IMR-90 (cell line): ENCODE data around the gene ABLIM3. TPM values are rescaled to one million over a fixed set of nuclear protein-coding genes. Genes with fewer than 3 reads are reported as not detected.

ENCODE experiments used
- ATAC-seq: fragments of 200-7000 bp; cut with Tn5 transposase; 2 replicates; pipeline ENCODE4 v1.9.1; 2020; ENCODE audit warnings: low read depth, mild to moderate bottlenecking, moderate library complexity
- BruUV-seq: library from RNA; stranded (reverse); fragments of 400-500 nt; replicated peaks from 2 replicates; lab custom pipeline; 2021; lab: Mats Ljungman, UMichigan
- CTCF ChIA-PET: fragments of 300-600 bp; formaldehyde crosslinking; extraction: SDS; loops from one replicate; lab custom pipeline; 2021; ENCODE audit warnings: antibody characterized with exemption; lab: Yijun Ruan, JAX
- POLR2A ChIA-PET: fragments of 300-600 bp; sonication (Branson Sonifier 250); formaldehyde crosslinking; loops from one replicate; lab custom pipeline; 2022; ENCODE audit warnings: antibody characterized with exemption; ENCODE audit not compliant: unreplicated experiment; lab: Charles Lee
- DNase-seq: peaks from one replicate; pipeline ENCODE4 v3.0.0; 2013
- H2AFZ ChIP-seq: replicated peaks from 2 replicates; pipeline ENCODE3; 2013; ENCODE audit warnings: low read length, mild to moderate bottlenecking; ENCODE audit not compliant: poor library complexity
- H2AK5ac ChIP-seq: 2 replicates; pipeline ENCODE4 v1.6.1; 2013; ENCODE audit warnings: low read depth, low read length, inconsistent platforms
- H2AK9ac ChIP-seq: replicated peaks from 2 replicates; pipeline ENCODE3; 2013; ENCODE audit warnings: mild to moderate bottlenecking, low read depth, low read length, moderate library complexity; ENCODE audit not compliant: poor library complexity
- H2BK120ac ChIP-seq: 2 replicates; pipeline ENCODE4 v1.6.1; 2013; ENCODE audit warnings: low read depth, low read length, inconsistent platforms
- H2BK15ac ChIP-seq: 3 replicates; pipeline ENCODE4 v1.6.1; 2013; ENCODE audit warnings: low read depth, low read length, inconsistent platforms
- H2BK20ac ChIP-seq: 2 replicates; pipeline ENCODE4 v1.6.1; 2013; ENCODE audit warnings: low read depth, mild to moderate bottlenecking, inconsistent platforms, low read length, moderate library complexity
- H2BK5ac ChIP-seq: 2 replicates; pipeline ENCODE4 v1.6.1; 2013; ENCODE audit warnings: mild to moderate bottlenecking, low read depth, low read length, inconsistent platforms; ENCODE audit not compliant: poor library complexity, severe bottlenecking
- H3K14ac ChIP-seq: replicated peaks from 2 replicates; pipeline ENCODE4 v1.6.1; 2013; ENCODE audit warnings: low read depth, low read length, inconsistent platforms
- H3K18ac ChIP-seq: 2 replicates; pipeline ENCODE4 v1.6.1; 2013; ENCODE audit warnings: low read depth, low read length, control low read depth
- H3K23ac ChIP-seq: 2 replicates; pipeline ENCODE4 v1.6.1; 2013; ENCODE audit warnings: low read depth, low read length, inconsistent platforms
- H3K27ac ChIP-seq: 2 replicates; pipeline ENCODE4 v1.5.1; 2013; ENCODE audit warnings: mild to moderate bottlenecking, control low read depth, low read length; ENCODE audit not compliant: insufficient read depth
- H3K27me3 ChIP-seq: 2 replicates; pipeline ENCODE4 v1.6.1; 2013; ENCODE audit warnings: low read length; ENCODE audit not compliant: control insufficient read depth, insufficient read depth
- H3K36me3 ChIP-seq: 2 replicates; pipeline ENCODE4 v1.6.1; 2013; ENCODE audit warnings: low read length, mixed read lengths; ENCODE audit not compliant: control insufficient read depth, insufficient read depth
- H3K4ac ChIP-seq: 2 replicates; pipeline ENCODE4 v1.6.1; 2013; ENCODE audit warnings: low read depth, low read length, inconsistent platforms
- H3K4me1 ChIP-seq: 2 replicates; pipeline ENCODE4 v1.6.1; 2013; ENCODE audit warnings: low read length, mixed read lengths; ENCODE audit not compliant: control insufficient read depth, insufficient read depth
- H3K4me2 ChIP-seq: 2 replicates; pipeline ENCODE4 v1.6.1; 2013; ENCODE audit warnings: low read depth, mild to moderate bottlenecking, control low read depth, low read length, moderate library complexity
- H3K4me3 ChIP-seq: 2 replicates; pipeline ENCODE4 v1.5.1; 2013; ENCODE audit warnings: low read depth, mild to moderate bottlenecking, control low read depth, low read length, moderate library complexity; ENCODE audit not compliant: insufficient read depth
- H3K56ac ChIP-seq: 2 replicates; pipeline ENCODE4 v1.6.1; 2013; ENCODE audit warnings: low read length, inconsistent platforms; ENCODE audit not compliant: insufficient read depth; ENCODE audit errors: extremely low read depth
- H3K79me1 ChIP-seq, 2 experiments: 2 replicates each; pipeline ENCODE4 v1.6.1; 2013; ENCODE audit warnings: low read length in 2 of 2, inconsistent platforms in 1 of 2, low read depth in 1 of 2
- H3K9ac ChIP-seq: 2 replicates; pipeline ENCODE4 v1.6.1; 2013; ENCODE audit warnings: low read depth, low read length, control low read depth
- H3K9me1 ChIP-seq: 2 replicates; pipeline ENCODE4 v1.6.1; 2013; ENCODE audit warnings: low read length, inconsistent platforms; ENCODE audit not compliant: insufficient read depth
- H3K9me3 ChIP-seq: 2 replicates; pipeline ENCODE4 v1.6.1; 2013; ENCODE audit warnings: low read length; ENCODE audit not compliant: control insufficient read depth, insufficient read depth
- H4K20me1 ChIP-seq: 2 replicates; pipeline ENCODE4 v1.6.1; 2013; ENCODE audit warnings: low read length, inconsistent platforms; ENCODE audit not compliant: insufficient read depth
- H4K5ac ChIP-seq: 2 replicates; pipeline ENCODE4 v1.6.1; 2013; ENCODE audit warnings: mild to moderate bottlenecking, low read depth, low read length, control low read depth
- H4K8ac ChIP-seq, 2 experiments: 2 replicates each; pipeline ENCODE4 v1.6.1; 2013; ENCODE audit warnings: low read depth in 2 of 2, low read length in 2 of 2, control low read depth in 1 of 2, inconsistent platforms in 1 of 2
- H4K91ac ChIP-seq: 2 replicates; pipeline ENCODE4 v1.6.1; 2013; ENCODE audit warnings: low read depth, low read length, inconsistent platforms; ENCODE audit not compliant: insufficient read depth
- BHLHE40 ChIP-seq: fragments of 150-350 bp; IDR thresholded peaks from 2 replicates; pipeline ENCODE4 v1.6.1; 2016; ENCODE audit warnings: mild to moderate bottlenecking, low read depth, low read length
- CHD1 ChIP-seq: IDR thresholded peaks from 2 replicates; pipeline ENCODE4 v1.6.1; 2012; ENCODE audit warnings: low read depth, low read length, improper control_type of control experiment
- FOS ChIP-seq: fragments of 150-350 bp; IDR thresholded peaks from 2 replicates; pipeline ENCODE4 v1.6.1; 2016; ENCODE audit warnings: low read depth, low read length
- MAZ ChIP-seq: IDR thresholded peaks from 2 replicates; pipeline ENCODE4 v1.6.1; 2012; ENCODE audit warnings: low read depth, mild to moderate bottlenecking, low read length, improper control_type of control experiment, moderate library complexity, borderline replicate concordance
- RAD21 ChIP-seq: IDR thresholded peaks from 2 replicates; pipeline ENCODE4 v1.6.1; 2012; ENCODE audit warnings: low read length, improper control_type of control experiment
- RCOR1 ChIP-seq: IDR thresholded peaks from 2 replicates; pipeline ENCODE4 v1.6.1; 2012; ENCODE audit warnings: mild to moderate bottlenecking, low read length, improper control_type of control experiment; ENCODE audit not compliant: insufficient replicate concordance
- RFX5 ChIP-seq: IDR thresholded peaks from 2 replicates; pipeline ENCODE4 v1.8.0; 2012; ENCODE audit warnings: low read depth, mild to moderate bottlenecking, low read length, moderate library complexity
- SMC3 ChIP-seq: fragments of 150-350 bp; IDR thresholded peaks from 2 replicates; pipeline ENCODE4 v1.6.1; 2016; ENCODE audit warnings: low read depth, mild to moderate bottlenecking, antibody characterized with exemption, low read length, moderate library complexity
- WGBS, 2 experiments: methylation state at CpG; one replicate each; pipeline versions ENCODE4 v1.1.5 to v1.1.7; 2013; ENCODE audit warnings: missing lambda C conversion rate in 2 of 2; ENCODE audit not compliant: insufficient read length in 1 of 2; ENCODE audit errors: extremely low coverage in 2 of 2; 5-methylcytosine and 5-hydroxymethylcytosine counted together
- dilution Hi-C: fragments of 300-500 bp; cut with HindIII; formaldehyde crosslinking; loops from one replicate; pipeline ENCODE4 v1.14.3; 2018; ENCODE audit warnings: low sequenced_read_pairs; ENCODE audit not compliant: unreplicated experiment
- in situ Hi-C: fragments of 300-500 bp; cut with MboI; formaldehyde crosslinking; loops from 3 replicates; pipeline ENCODE4 v1.14.3; 2019; ENCODE audit warnings: low sequenced_read_pairs, inconsistent platforms, mixed read lengths
- intact Hi-C: fragments of 100-400 bp; cut with micrococcal nuclease; formaldehyde crosslinking; loops from 2 replicates; pipeline ENCODE4 v1.10.0; 2022
- polyA plus RNA-seq, 3 experiments: library from polyadenylated mRNA; depleted of rRNA; stranded (reverse); fragments of >200 nt; gene quantifications; 2 replicates each; pipeline ENCODE4 v1.2.3, GENCODE V29; 2012; ENCODE audit warnings: low replicate concordance in 1 of 3
- total RNA-seq: library from RNA; depleted of rRNA; stranded (reverse); fragments of >200 nt; gene quantifications from 2 replicates; pipeline ENCODE4 v1.2.3, GENCODE V29; 2012
- TF ChIP-seq, protein P1 (sequence below): fragments of 150-350 bp; IDR thresholded peaks from 2 replicates; pipeline ENCODE4 v1.6.1; 2017; ENCODE audit warnings: mild to moderate bottlenecking, antibody characterized with exemption, low read length, low read depth

ABLIM3 gene
- total and polyA plus RNA-seq, 2 of the 4 experiments (the other 2 are of a cell fraction): 33.3 to 69.9 TPM

DNA sequence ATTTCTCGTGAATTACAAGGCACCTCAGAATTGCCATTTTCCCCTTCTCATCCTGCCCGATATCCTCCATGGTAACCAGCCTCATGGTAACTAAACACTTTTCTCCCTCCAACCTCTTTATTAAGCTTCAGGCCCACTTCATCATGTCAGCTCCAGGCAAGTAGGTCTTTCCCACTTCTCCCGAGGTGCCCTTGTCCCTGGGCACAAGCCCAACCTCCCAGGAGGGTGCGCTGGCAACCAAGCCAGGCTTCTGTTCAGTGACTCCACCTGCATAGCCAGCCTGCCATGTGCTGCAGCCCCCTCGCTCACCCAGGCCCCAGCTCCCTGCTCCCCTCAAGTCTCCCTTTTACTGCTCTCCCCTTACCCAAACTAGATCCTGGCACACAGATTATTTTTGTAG, 83.0 kb downstream of the ABLIM3 start:
- Histone ChIP-seq H4K8ac (no peak overlapping the region), H3K36me3 (peaks cover 5% of the 10 kb centered on the region), H4K91ac (no peak overlapping the region), H2BK15ac (no peak overlapping the region), H3K27me3 (no peaks in the 10 kb centered on the region), H3K9me1 (peaks cover 25% of the 10 kb centered on the region), H4K20me1 (peaks cover 3% of the 10 kb centered on the region; the same call in 1 of the 2 replicates), H3K9me3 (no peaks in the 10 kb centered on the region), H3K4ac (peak overlapping the region; percentile 9; the same call in 1 of the 2 replicates), H3K56ac (no peak overlapping the region), H3K23ac (no peak overlapping the region), H3K4me1 (peaks cover 35% of the 10 kb centered on the region), H4K5ac (0 out of 2 replicates have a peak overlapping the region, but pooled peaks have one; percentile 25), H2BK20ac (no peak overlapping the region), H3K79me1 (peaks cover 17 to 40% of the 10 kb centered on the region in 2 experiments; a peak in 3 of 4 replicates), H2AK5ac (peak overlapping the region; percentile 14; the same call in 1 of the 2 replicates), H2AK9ac (no peak overlapping the region), H3K27ac (no peak overlapping the region), H3K4me2 (no peak overlapping the region), H2BK5ac (no peak overlapping the region), H3K9ac (no peak overlapping the region), H3K18ac (no peak overlapping the region), H2AFZ (no peak overlapping the region), H3K4me3 (no peak overlapping the region), H2BK120ac (no peak overlapping the region), H3K14ac (no peak overlapping the region)
- dilution Hi-C loops: no loop called here
- in situ Hi-C loops: no loop called here
- ChIA-PET CTCF (no interaction called here), POLR2A (no interaction called here)
- ATAC-seq: no peak
- BruUV-seq: no TSS peak
- TF ChIP-seq CHD1 (no peak), RFX5 (no peak), SMC3 (no peak), RCOR1 (no peak), RAD21 (no peak), FOS (no peak), BHLHE40 (no peak), MAZ (no peak)
- TF ChIP-seq, protein P1, sequence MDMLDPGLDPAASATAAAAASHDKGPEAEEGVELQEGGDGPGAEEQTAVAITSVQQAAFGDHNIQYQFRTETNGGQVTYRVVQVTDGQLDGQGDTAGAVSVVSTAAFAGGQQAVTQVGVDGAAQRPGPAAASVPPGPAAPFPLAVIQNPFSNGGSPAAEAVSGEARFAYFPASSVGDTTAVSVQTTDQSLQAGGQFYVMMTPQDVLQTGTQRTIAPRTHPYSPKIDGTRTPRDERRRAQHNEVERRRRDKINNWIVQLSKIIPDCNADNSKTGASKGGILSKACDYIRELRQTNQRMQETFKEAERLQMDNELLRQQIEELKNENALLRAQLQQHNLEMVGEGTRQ: no peak
- WGBS, 2 experiments: 100% methylated on average over 2 of the region's 5 CpGs; no CpG with 5 or more reads in 1 of the 2 experiments
- intact Hi-C loops: no loop called here
- DNase-seq: no peak
